Lower lobe of right lung (tissue), 2 donors: ENCODE results near the gene FHIP1B. TPM values are rescaled to one million over a fixed set of nuclear protein-coding genes. Genes with fewer than 3 reads are reported as not detected.
A peak's percentile ranks its signal among the peaks of the same experiment; 100 is the strongest.

Source experiments
- ATAC-seq, 2 donors: fragments of 200-7000 bp; cut with Tn5 transposase; one replicate each; pipeline ENCODE4 v1.9.1; 2020 to 2022; ENCODE audit warnings: mild to moderate bottlenecking in 2 of 2, moderate library complexity in 2 of 2
- DNase-seq: peaks from one replicate; pipeline ENCODE4 v3.0.0-alpha.2; 2020
- H3K27ac ChIP-seq: fragments of 200-600 bp; one replicate; pipeline ENCODE4 v1.8.0; 2022
- H3K27me3 ChIP-seq: fragments of 200-600 bp; one replicate; pipeline ENCODE4 v1.8.0; 2022; ENCODE audit warnings: low read depth
- H3K36me3 ChIP-seq: fragments of 200-600 bp; one replicate; pipeline ENCODE4 v1.8.0; 2022; ENCODE audit warnings: mild to moderate bottlenecking
- H3K4me1 ChIP-seq: fragments of 200-600 bp; one replicate; pipeline ENCODE4 v1.8.0; 2022
- H3K4me3 ChIP-seq: fragments of 200-600 bp; one replicate; pipeline ENCODE4 v1.8.0; 2022; ENCODE audit warnings: mild to moderate bottlenecking
- H3K9me3 ChIP-seq: fragments of 200-600 bp; one replicate; pipeline ENCODE4 v1.8.0; 2022
- CTCF ChIP-seq: fragments of 200-600 bp; IDR thresholded peaks from one replicate; pipeline ENCODE4 v1.8.0; 2022; ENCODE audit warnings: antibody characterized with exemption, mild to moderate bottlenecking
- intact Hi-C: fragments of 100-400 bp; cut with DNase I; formaldehyde crosslinking; loops from one replicate; pipeline ENCODE4 v1.11.0; 2022
- total RNA-seq: library from RNA; stranded (reverse); fragmentation: NEBNext Ultra II Directional; extraction: Animal tissue kit (Norgen Biotek cat#: 25700); gene quantifications from one replicate; pipeline ENCODE4 v1.2.1, GENCODE V29; 2021
- donor health status: DM: no; HTN: yes; CAD: no; lungs with severe emphysema.

Gene FHIP1B
- total RNA-seq, 1 donor from 2014 or later: 37.1 TPM

GRCh38 chr11:6223854-6224253 is 10.6 kb downstream of the FHIP1B start:
- no peaks in the 10 kb centered on the region for H3K9me3 ChIP-seq
- ATAC-seq: no peak
- peaks cover 57% of the 10 kb centered on the region for H3K36me3 ChIP-seq
- DNase-seq: no peak
- H3K27me3 ChIP-seq: no peaks in the 10 kb centered on the region
- intact Hi-C loops: no loop called here
- no peak for TF ChIP-seq CTCF
- H3K4me1 ChIP-seq: peaks cover 24% of the 10 kb centered on the region
- no peak overlapping the region for H3K4me3 ChIP-seq
- H3K27ac ChIP-seq: no peak overlapping the region

GRCh38 chr11:6219359-6219758 is 15.1 kb downstream of the FHIP1B start:
- Histone ChIP-seq H3K4me1 (peaks cover 9% of the 10 kb centered on the region), H3K4me3 (no peak overlapping the region), H3K9me3 (no peaks in the 10 kb centered on the region), H3K27me3 (no peaks in the 10 kb centered on the region), H3K36me3 (peaks cover 94% of the 10 kb centered on the region), H3K27ac (peak overlapping the region; percentile 32)
- intact Hi-C loops: no loop called here
- TF ChIP-seq CTCF: no peak
- DNase-seq (no peak), ATAC-seq (peak; percentile 40 to 42)

DNA sequence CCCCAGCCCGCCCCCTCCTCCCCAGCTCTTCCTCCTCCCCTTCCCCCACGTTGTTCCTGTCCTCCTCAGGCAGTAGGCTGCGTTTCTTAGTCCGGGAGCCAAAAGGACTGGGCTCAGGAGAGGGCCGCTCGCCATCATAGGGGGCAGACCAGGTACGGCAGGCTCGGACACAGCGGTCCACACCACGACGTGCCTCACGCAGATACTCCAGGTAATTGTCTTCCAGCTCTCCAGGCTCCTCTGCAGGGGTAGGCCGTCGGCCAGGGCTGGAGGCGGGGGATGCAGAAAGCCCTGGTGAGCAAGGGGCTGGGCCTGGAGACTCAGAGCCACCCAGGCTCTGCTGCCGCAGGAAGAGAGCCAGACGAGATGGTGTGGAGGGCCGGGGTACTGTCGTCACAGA is 16.7 kb downstream of the FHIP1B start:
- peaks cover 9% of the 10 kb centered on the region for H3K4me1 ChIP-seq
- ATAC-seq (no peak), DNase-seq (no peak)
- H3K36me3 ChIP-seq: peaks cover 94% of the 10 kb centered on the region
- H3K27ac ChIP-seq: no peak overlapping the region
- intact Hi-C loops: no loop called here
- H3K9me3 ChIP-seq: no peaks in the 10 kb centered on the region
- no peak overlapping the region for H3K4me3 ChIP-seq
- TF ChIP-seq CTCF: no peak
- H3K27me3 ChIP-seq: no peaks in the 10 kb centered on the region

DNA sequence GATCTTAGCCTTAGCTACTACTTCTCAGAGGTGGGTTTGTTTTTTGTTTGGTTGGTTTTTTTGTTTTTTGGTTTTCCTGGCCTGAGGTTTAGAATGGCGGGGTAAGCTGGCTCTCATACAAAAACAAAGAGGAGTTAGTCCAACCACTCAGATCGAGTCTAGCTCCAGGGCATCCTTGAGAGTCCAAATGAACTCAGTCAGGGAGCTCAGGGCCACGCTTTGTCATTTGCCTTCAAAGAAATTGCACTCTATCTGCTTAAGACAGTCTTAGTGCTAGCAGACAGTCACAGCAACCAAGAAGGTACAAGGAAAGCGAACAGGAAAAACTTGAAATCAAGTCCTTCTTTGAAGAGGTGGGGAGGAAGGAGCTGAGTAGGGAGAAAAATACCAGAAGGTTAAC is 17.9 kb downstream of the FHIP1B start:
- H3K9me3 ChIP-seq: no peaks in the 10 kb centered on the region
- intact Hi-C loops: no loop called here
- DNase-seq (no peak), ATAC-seq (no peak)
- H3K27ac ChIP-seq: no peak overlapping the region
- H3K4me3 ChIP-seq: no peak overlapping the region
- peaks cover 94% of the 10 kb centered on the region for H3K36me3 ChIP-seq
- peaks cover 9% of the 10 kb centered on the region for H3K4me1 ChIP-seq
- no peak for TF ChIP-seq CTCF
- H3K27me3 ChIP-seq: no peaks in the 10 kb centered on the region

DNA sequence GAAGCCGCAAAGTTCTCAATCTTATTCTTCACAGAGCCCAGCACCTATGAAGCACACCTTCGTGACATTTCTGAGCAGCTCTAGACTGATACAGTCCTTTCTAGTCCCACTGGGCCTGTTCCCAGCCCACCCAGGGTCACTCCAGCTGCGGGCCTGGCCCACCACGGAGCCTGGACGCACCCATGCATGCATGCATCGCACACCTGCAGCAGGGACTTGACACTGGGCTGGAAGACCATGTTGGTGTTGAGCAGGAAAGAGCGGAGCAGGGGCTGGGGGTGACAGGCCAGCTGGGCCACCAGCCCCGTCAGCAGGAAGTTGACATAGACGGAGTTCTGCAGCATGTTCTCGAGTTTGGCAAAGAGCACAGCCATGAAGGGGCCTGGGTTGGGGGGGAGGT is 19.9 kb downstream of the FHIP1B start:
- ATAC-seq (no peak), DNase-seq (no peak)
- peaks cover 1% of the 10 kb centered on the region for H3K4me1 ChIP-seq
- peaks cover 94% of the 10 kb centered on the region for H3K36me3 ChIP-seq
- no peak for TF ChIP-seq CTCF
- no peaks in the 10 kb centered on the region for H3K9me3 ChIP-seq
- H3K4me3 ChIP-seq: no peak overlapping the region
- no peak overlapping the region for H3K27ac ChIP-seq
- intact Hi-C loops: no loop called here
- H3K27me3 ChIP-seq: no peaks in the 10 kb centered on the region
